ENCODE measurements around the gene DLG1. TPM values are rescaled to one million over a fixed set of nuclear protein-coding genes. Genes with fewer than 3 reads are reported as not detected.

Gene DLG1
- total and polyA plus RNA-seq, 4 donors = 12.7 to 51.2 (median 22.3) TPM

GRCh38 chr3:197085137-197085536 lies 213.3 kb downstream of the DLG1 start:
- H3K27ac ChIP-seq (ENCODE audit: low read depth in 1 of 2, low read length in 2 of 2) = no peak overlapping the region
- TF ChIP-seq JUND (IDR thresholded peaks at IDR 0.05) (no peak), HNF4A (conservative IDR thresholded peaks at IDR 0.05) (no peak), CTCF (IDR thresholded peaks at IDR 0.05; ENCODE audit: low read depth, low read length, missing input control) (no peak), FOXA1 (IDR thresholded peaks at IDR 0.05) (no peak), SP1 (IDR thresholded peaks at IDR 0.05) (no peak), EGR1 (IDR thresholded peaks at IDR 0.05; ENCODE audit: low read depth in 2 of 2) (no peak), ATF3 (IDR thresholded peaks at IDR 0.05) (no peak), YY1 (IDR thresholded peaks at IDR 0.05) (no peak), GABPA (IDR thresholded peaks at IDR 0.05 in 1 of 2, conservative IDR thresholded peaks at IDR 0.05 in 1 of 2) (no peak), MAX (IDR thresholded peaks at IDR 0.05) (no peak), RAD21 (IDR thresholded peaks at IDR 0.05) (no peak)
- DNase-seq (ENCODE audit: low spot score) = no peak
- WGBS = 93% methylated on average over 4 of the region's 4 CpGs
- H3K9me3 ChIP-seq (ENCODE audit: control insufficient read depth in 4 of 4, low read length in 3 of 4) = no peaks in the 10 kb centered on the region
- no peak overlapping the region for H3K9ac ChIP-seq (ENCODE audit: low read depth in 1 of 2, low read length in 2 of 2)
- H3K36me3 ChIP-seq (ENCODE audit: control insufficient read depth in 4 of 4, insufficient read depth in 3 of 4, low read depth in 1 of 4, low read length in 3 of 4) = peaks cover 0 to 5% (median 4%) of the 10 kb centered on the region in 4 donors
- no peak overlapping the region for H3K4me3 ChIP-seq (ENCODE audit: low read depth in 1 of 3, low read length in 3 of 3)
- no peaks in the 10 kb centered on the region for H3K27me3 ChIP-seq (ENCODE audit: control insufficient read depth in 4 of 4, insufficient read depth in 4 of 4, low read length in 3 of 4)
- H3K4me1 ChIP-seq (ENCODE audit: control insufficient read depth in 4 of 4, insufficient read depth in 4 of 4, low read length in 3 of 4) = no peaks in the 10 kb centered on the region

GRCh38 chr3:197083486-197083885 lies 214.9 kb downstream of the DLG1 start:
- 96% methylated on average over 4 of the region's 4 CpGs for WGBS
- H3K4me1 ChIP-seq (ENCODE audit: control insufficient read depth in 4 of 4, insufficient read depth in 4 of 4, low read length in 3 of 4) = no peaks in the 10 kb centered on the region
- TF ChIP-seq RXRA (IDR thresholded peaks at IDR 0.05) (no peak), NR2F2 (IDR thresholded peaks at IDR 0.05) (no peak), EGR1 (IDR thresholded peaks at IDR 0.05; ENCODE audit: low read depth in 2 of 2) (no peak), RAD21 (IDR thresholded peaks at IDR 0.05) (no peak), HNF4A (conservative IDR thresholded peaks at IDR 0.05) (no peak), JUND (IDR thresholded peaks at IDR 0.05) (no peak), HNF4G (IDR thresholded peaks at IDR 0.05) (no peak), ZBTB33 (IDR thresholded peaks at IDR 0.05) (no peak), TAF1 (conservative IDR thresholded peaks at IDR 0.05) (no peak), YY1 (IDR thresholded peaks at IDR 0.05) (no peak), ATF3 (IDR thresholded peaks at IDR 0.05) (no peak), REST (IDR thresholded peaks at IDR 0.05) (no peak)
- no peaks in the 10 kb centered on the region for H3K27me3 ChIP-seq (ENCODE audit: control insufficient read depth in 4 of 4, insufficient read depth in 4 of 4, low read length in 3 of 4)
- H3K36me3 ChIP-seq (ENCODE audit: control insufficient read depth in 4 of 4, insufficient read depth in 3 of 4, low read depth in 1 of 4, low read length in 3 of 4) = peaks cover 0 to 5% (median 4%) of the 10 kb centered on the region in 4 donors
- no peak overlapping the region for H3K9ac ChIP-seq (ENCODE audit: low read depth in 1 of 2, low read length in 2 of 2)
- H3K4me3 ChIP-seq (ENCODE audit: low read depth in 1 of 3, low read length in 3 of 3) = no peak overlapping the region
- no peaks in the 10 kb centered on the region for H3K9me3 ChIP-seq (ENCODE audit: control insufficient read depth in 4 of 4, low read length in 3 of 4)
- no peak overlapping the region for H3K27ac ChIP-seq (ENCODE audit: low read depth in 1 of 2, low read length in 2 of 2)
- DNase-seq (ENCODE audit: low spot score) = no peak

All from liver (tissue), 9 donors.